ENCODE measurements around the gene CDC6.

CDC6 gene

DNA sequence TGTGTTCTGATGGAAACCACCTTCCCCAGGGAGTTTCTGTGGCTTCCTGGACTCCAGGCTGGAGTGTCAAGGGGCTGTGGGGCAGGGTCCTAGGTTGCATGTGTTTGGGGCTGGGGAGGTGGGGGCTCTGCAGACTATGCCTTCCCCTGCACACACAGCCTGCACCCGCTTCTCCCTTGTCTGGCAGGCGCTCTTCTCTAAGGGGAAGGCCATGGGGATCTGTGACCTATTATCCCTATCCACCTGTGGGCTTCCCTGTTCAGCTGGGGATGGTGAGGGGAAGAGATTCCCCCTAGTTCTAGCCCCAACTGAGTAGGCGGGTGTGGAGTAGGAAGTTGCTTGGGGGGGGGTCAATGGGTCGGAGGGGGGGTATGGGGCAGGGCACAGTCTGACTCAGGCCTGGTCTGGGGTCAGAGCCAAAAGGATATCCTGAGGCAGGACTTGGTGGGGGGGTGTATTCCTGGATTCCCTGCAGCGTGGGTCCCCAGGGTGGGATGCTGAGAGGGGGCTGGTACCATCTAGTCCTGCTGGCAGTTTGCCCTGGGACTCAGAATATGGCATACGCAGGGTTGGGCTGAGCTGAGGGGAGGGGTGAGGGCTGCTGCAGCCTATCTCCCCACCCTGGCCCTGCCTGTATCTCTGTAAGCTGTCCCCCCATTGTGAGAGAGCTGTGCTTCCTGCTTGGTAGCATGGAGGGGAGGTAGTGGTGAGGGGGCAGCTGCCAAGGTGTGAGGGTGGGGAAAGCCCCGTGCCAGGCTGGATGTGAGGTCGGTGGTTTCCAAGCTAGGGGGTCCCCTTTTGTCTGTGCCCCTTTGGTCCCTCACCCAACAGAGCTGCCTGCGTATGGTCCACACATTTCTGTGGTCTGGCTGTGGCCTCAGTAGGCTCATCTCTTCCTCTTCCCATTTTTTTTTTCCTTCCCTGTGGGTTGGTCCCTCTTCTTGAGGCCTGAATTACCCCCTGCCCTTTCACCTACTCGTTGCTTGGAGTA lies 36.0 kb downstream of the CDC6 start:
- DNase-seq = peak; percentile 93

DNA sequence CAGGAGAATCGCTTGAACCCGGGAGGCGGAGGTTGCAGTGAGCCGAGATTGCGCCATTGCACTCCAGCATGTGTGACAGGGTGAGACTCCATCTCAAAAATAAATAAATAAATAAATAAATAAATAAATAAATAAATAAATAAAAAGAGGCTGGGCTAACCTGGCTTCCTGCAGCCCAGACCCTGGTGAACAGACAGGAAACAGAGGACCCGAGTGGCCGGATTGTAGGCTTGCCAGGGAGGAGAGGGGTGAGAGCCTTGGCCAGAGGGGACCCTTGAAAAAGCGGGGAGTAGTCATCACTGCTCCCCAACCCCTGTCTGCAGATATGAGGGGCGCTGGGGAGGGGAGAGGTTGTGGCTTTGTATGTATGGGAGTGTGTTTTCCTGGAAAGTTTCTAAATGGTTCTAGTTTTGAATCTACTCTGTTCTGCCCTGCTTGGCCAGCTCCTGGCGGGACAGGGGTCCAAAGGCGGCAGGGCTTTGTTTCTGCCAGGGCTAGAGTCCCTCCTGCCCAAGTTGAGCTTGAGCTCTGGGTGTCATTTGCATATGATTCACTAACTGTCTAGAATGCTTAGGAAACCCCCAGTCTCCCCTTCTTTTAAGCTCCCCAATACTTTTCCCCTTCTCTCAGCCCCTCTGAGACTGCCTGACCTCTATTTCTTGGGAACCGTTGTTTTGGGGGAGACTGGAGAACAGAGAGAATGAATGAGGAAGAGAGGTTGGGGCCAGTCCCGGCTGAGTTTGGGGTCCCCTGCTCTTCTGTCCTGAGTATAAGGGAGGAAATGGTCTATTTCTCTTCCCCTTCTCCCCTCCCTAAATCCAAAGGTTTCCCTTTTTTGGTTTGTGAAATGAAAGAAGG lies 37.7 kb downstream of the CDC6 start:
- DNase-seq = peak; percentile 66

DNA sequence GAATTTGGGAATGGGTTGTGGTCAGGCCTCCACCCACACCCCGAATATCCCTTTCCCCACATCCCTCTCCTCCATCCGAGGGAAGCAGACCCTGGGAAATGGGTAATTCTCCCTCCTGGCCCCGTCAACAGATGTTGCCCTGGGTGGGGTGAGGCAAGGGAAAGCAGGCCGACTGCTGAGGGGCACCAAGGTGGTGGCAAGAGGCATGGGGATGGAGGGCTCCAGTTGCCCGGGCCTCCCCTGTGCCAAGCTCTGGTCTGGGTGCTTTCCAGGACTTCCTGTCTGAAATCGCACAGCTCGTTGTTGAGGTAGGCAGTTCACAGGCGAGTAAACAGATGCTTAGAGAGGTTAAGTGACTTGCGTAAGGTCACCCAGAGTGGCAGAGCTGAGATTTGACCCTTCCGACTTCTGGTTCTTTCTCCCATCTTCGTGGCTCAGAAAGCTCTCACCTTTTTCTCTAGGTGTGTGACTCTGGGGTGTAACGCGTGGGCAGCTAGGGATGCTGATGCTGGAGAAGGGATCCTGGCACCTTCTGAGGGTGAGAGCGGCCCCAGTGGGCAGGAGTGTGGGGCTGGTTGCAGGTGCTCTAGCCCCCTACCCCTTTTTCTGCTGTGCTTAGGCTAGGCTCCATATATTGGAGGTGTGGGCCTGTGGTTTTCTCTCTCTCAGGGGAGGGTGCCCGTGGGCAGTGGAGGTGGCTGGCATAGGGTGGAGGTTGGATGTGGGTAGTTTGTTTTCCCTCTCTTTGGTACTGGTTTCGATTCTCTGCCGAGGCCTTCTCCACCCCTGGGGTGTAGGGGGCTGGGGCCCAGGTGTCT lies 38.5 kb downstream of the CDC6 start:
- DNase-seq = peak; percentile 81

- no peak for DNase-seq
Measured at GRCh38 chr17:40326832-40327199, 39.1 kb downstream of the CDC6 start.

DNA sequence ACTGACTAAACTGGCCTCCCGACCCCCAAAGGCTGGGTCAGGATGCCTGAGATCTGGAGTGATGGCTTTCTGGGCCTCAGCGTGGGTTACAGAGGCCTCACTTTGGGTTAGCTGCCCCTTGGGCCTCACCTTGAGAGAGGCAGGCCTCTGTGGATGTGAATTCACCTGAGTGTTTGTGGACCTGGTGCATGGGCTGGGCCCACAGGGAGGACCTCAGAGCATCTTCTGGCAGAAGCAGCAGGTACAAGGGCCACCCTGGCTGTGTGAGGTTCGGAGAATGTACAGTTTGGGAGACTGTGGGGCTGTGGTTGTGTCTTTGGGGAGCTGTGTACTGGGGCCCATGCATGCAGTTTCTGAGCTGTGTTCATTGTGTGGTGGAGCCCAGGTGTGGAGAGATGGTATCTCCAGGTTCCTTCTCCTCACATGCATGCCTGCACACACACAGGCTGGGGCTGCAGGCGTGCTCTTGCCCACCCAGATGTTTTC lies 39.6 kb downstream of the CDC6 start:
- no peak for DNase-seq

GRCh38 chr17:40327735-40328385 lies 40.2 kb downstream of the CDC6 start:
- DNase-seq = no peak

DNA sequence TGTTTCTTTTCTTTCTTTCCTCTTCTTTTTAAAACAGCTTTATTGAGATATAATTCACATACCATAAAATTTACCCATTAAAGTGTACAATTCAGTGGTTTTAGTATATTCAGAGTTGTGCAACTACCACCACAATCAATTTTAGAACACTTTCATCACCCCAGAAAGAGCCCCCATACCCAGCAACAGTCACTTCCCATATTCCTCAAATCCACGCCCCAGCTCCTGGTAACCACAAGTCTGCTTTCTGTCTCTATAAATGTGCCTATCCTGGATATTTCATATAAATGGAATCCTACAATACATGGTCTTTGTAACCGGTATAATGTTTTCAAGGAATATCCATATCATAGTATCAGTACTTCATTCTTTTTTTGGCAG lies 40.7 kb downstream of the CDC6 start:
- no peak for DNase-seq

- DNase-seq = peak; percentile 48
Measured at GRCh38 chr17:40329839-40330794, 42.4 kb downstream of the CDC6 start.

GRCh38 chr17:40330850-40331470 lies 43.3 kb downstream of the CDC6 start:
- DNase-seq = no peak

DNA sequence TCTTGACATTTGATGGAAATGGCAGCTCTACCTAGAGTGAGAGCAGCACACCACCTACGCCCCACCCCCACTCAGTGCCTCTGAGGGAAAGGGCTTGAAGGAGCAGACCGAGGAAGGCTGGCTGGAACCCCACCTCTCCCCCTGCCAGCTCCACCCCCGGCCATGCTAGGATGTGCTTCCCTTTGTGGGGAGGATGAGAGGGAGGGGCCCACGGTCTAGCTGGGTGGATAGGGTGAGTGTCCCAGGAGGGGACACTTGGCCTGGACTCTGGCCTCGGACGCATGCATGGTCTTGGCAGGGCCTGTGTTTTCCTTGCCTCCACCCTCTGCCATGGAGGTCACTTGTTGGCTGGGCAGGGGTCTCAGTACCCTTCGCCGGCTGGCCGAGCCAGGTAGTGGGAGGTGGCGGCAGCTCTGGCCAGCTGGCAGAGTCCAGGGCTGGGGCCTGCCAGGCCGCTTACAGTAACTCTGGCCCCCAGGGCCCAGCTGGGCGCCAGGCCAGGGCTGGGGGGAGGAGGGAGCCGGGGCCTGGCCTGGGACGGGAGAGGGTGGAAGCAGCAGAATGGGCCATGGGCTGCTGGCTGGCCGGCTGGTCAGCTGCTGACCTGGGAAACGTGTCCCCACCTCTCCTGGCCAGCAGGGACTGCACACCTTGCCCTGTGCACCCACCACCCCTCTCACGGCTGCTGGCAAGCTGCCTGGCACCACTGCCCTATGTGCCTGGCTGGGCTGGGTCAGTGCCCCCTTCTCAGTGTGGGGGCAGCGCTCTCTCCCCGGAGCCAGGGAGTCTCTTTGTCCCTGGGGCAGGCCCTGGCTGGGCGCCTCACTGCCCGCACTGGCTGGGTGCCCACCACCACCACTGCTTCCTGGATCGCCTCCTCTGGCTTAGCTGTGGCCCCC lies 44.3 kb downstream of the CDC6 start:
- DNase-seq = no peak

DNA sequence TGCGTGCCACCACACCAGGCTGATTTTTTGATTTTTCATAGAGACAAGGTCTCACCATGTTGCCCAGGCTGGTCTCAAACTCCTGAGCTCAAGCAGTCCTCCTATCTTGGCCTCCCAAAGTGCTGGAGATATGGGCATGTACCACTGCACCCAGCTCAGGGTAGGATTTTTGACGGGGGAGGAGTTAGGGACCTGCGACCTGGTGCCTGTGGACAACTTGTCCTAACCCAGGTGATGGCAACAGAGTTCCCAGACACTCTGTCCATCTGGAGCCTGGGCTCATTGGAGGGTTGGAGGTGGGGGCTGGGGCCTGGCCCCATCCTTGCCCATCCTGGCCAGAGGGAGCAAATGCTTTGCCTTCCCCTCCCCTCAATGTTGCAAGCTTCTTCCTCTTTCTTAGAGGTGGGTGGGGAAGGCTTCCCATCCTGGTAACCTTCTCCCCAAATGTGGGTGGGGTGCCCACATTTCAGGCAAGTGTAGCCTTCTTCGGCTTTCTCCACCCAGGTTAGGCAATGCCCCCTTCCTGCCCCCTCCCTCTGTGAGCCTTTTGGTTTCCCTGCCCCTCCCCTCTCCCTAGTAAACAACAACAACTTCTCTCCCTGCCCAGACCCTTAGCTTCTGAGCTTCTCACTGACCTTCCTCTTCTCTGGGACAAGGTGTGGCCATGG lies 46.2 kb downstream of the CDC6 start:
- no peak for DNase-seq

DNA sequence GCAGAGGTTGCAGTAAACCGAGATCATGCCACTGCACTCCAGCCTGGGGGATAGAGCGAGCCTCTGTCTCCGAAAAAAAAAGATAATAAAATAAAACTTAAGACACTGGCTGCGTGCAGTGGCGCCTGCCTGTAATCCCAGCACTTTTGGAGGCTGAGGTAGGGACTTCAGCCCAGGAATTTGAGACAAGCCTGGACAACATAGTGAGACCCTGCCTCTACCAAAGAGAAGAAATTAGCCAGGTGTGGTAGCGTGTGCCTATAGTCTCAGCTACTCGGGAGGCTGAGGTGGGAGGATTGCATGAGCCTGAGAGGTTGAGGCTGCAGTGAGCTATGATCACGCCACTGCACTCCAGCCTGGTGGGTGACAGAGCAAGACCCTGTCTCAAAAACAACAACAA lies 47.9 kb downstream of the CDC6 start:
- DNase-seq = no peak

DNA sequence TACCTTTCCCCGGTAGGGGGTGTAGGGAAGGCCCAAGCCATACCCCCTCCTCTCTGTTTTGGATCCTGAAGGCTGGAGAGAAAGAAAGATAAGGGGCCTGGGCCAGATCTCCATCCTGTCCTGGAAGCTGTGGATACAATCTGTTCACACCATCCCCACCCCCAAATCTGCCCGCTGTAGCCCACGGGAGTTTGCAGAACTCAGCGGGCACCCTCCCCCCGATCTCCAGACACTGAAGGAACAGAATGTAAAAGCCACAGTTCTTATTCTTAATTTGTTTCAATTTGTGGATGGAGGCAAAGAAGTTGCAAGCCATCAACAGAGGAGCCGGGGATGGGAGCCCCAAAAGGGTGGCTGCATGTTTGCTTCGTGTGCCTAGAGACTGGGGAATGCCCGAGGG lies 49.7 kb downstream of the CDC6 start:
- DNase-seq = no peak

GRCh38 chr17:40338058-40338457 lies 50.4 kb downstream of the CDC6 start:
- DNase-seq = no peak

DNA sequence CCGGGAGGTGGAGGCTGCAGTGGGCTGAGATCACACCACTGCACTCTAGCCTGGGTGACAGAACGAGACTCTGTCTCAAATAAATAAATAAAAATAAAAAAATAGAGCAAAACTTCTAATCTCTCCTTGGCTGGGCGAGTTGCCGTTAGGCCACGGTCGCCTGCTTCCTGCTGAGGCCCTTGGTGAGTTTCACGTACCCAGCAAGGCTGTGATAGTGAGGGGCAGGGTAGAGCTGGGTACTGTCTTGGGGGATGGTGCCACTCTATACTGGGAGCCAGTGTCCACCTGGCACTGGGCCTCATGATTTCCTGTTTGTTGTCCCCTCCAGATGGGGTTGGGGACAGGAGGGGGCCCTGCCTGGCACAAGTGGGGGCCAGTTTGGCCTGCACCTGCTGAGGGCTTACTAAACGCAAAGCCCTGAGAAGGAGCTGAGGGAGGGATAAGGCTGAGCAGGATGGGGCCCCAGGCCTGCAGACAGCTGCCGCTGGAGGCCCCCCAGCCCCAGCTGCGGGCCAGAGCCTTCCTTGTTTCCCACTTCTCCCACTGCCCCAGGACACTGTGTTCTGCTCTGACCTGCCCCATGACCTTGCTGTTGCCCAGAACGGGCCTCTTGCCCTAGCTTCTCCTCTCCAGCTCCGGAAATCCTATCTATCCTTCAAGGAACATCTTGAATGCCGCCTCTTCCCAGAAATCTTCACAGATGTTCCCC lies 51.4 kb downstream of the CDC6 start:
- no peak for DNase-seq

DNA sequence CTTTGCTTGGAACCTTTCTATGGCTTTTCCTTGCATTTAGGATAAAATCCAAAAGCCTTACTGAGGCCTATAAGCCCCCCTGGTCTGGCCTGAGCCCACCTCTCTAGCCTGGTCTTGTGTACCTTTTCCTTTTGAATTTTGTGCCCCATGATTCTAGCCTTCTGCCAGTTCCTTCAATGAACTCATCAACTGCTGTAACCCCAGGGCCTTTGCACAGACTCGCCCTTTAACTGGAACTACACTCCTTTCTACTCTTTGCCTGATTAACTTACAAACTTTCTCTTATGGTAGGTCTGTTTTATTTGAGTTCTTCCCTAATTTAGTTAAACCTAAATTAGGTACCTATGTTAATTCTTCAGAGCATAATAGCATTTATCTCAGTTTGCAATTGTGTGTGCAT lies 52.6 kb downstream of the CDC6 start:
- DNase-seq = no peak

DNA sequence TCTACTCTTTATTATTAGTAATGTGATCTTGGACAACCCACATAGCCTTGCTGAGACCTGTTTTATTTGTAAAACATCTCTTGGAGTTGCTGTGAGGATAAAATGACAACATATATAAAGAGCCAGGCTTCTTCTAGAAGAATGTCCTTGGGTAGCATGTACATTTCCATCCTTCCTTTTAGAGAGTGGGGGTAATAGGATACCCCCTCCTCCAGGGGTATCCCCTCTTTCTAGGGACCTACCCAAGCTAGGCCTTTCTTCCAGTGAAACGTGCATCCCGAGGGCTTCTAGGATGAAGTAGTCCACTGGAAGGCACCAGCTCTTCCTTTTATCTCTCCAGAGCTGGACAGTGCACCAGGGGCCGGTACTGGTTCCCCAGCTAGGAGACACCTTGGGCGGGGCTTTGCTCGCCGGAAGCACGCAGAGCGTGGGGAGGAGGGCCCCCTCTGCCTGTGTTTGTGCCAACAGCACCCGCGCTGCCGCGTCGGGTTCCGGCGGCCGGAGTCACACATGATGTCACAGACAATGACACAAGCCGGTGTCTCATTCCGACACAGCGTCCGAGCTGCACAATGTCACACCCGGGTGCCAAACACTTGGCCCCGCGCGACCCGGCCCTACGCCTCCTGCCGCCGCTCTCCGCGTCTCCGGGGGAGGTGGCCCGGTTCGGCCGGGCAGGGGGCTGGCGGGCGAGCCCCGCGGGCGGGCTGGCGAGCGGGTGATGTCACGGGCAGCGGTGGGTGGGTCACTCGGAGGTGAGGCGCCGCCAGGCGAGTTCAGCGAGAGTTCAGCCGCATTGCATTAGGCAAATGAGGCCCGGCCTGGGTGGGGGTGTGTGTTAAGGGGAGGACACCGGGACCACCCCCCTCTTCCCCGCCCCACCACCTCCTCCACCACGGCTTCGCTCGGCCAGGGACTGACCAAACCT lies 53.5 kb downstream of the CDC6 start:
- peak; percentile 93 for DNase-seq
